K562 (cell line): Measurements from ENCODE around the gene ERP29. TPM values are rescaled to one million over a fixed set of nuclear protein-coding genes. Genes with fewer than 3 reads are reported as not detected.

ENCODE experiments used
- ATAC-seq: fragments of 200-7000 bp; cut with Tn5 transposase; 3 replicates; pipeline ENCODE4 v1.9.1; 2020; ENCODE audit warnings: moderate library complexity
- BruUV-seq: library from RNA; stranded (reverse); fragments of 400-500 nt; replicated peaks from 2 replicates; lab custom pipeline; 2021; lab: Mats Ljungman, UMichigan
- CTCF ChIA-PET: fragments of 300-600 bp; formaldehyde crosslinking; extraction: SDS; loops from one replicate; lab custom pipeline; 2021; ENCODE audit warnings: low intra/inter-chr PET ratio; lab: Yijun Ruan, JAX
- POLR2A ChIA-PET: fragments of 300-600, 350-650 bp; sonication (Branson Sonifier 250); formaldehyde crosslinking; extraction: SDS; loops from one replicate; lab custom pipeline; 2021; ENCODE audit warnings: antibody characterized with exemption, inconsistent platforms; lab: Yijun Ruan, JAX
- DNase-seq, 4 experiments: peaks; one replicate each; pipeline versions ENCODE4 v3.0.0 to v3.0.0-alpha.2; 2011 to 2018; ENCODE audit warnings: low spot score in 3 of 4, mixed read lengths in 3 of 4; ENCODE audit errors: extremely low read depth in 1 of 4
- FAIRE-seq: peaks from 2 replicates; lab custom pipeline; 2011; peaks lifted over from hg19 to GRCh38; lab: Jason Lieb, UNC
- H2AFZ ChIP-seq: 2 replicates; pipeline ENCODE4 v1.6.0; 2011; ENCODE audit warnings: low read depth, low read length, control low read depth, inconsistent platforms
- H3K27ac ChIP-seq: fragments of 200-600 bp; 3 replicates; pipeline ENCODE4 v1.8.0; 2011; ENCODE audit warnings: low read depth, mild to moderate bottlenecking, control low read depth, inconsistent platforms, low read length, moderate library complexity, mixed read lengths; ENCODE audit errors: extremely low read depth
- H3K27me3 ChIP-seq, 2 experiments: fragments of 300-600 bp in 1 of 2; 2 replicates in 1 of 2; 3 replicates in 1 of 2; pipeline versions ENCODE4 v1.6.0 to v1.8.0; 2011; ENCODE audit warnings: inconsistent platforms in 2 of 2, low read length in 2 of 2, mild to moderate bottlenecking in 1 of 2, mixed read lengths in 1 of 2, moderate library complexity in 1 of 2; ENCODE audit not compliant: control insufficient read depth in 2 of 2, insufficient read depth in 2 of 2
- H3K36me3 ChIP-seq: fragments of 300-600 bp; 3 replicates; pipeline ENCODE4 v1.8.0; 2011; ENCODE audit warnings: mild to moderate bottlenecking, low read length, inconsistent platforms; ENCODE audit not compliant: control insufficient read depth, insufficient read depth
- H3K4me1 ChIP-seq, 2 experiments: fragments of 200-600 bp in 1 of 2; replicated peaks in 1 of 2; 2 replicates in 1 of 2; 3 replicates in 1 of 2; pipeline versions ENCODE4 v1.5.1 to v1.8.0; 2011; ENCODE audit warnings: inconsistent platforms in 2 of 2, low read length in 2 of 2, mild to moderate bottlenecking in 1 of 2, mixed read lengths in 1 of 2, moderate library complexity in 1 of 2; ENCODE audit not compliant: control insufficient read depth in 2 of 2, insufficient read depth in 2 of 2
- H3K4me2 ChIP-seq: 2 replicates; pipeline ENCODE4 v1.6.1; 2011; ENCODE audit warnings: low read length, control low read depth, inconsistent platforms, mixed read lengths; ENCODE audit not compliant: insufficient read depth
- H3K4me3 ChIP-seq: fragments of 200-600 bp; sonication (generic), shearing (Covaris generic); 2 replicates; pipeline ENCODE4 v1.5.1; 2016; ENCODE audit warnings: control low read depth, inconsistent platforms
- H3K79me2 ChIP-seq: fragments of 200-600 bp; 3 replicates; pipeline ENCODE4 v1.8.0; 2011; ENCODE audit warnings: low read length, inconsistent platforms; ENCODE audit not compliant: control insufficient read depth, insufficient read depth
- H3K9ac ChIP-seq, 2 experiments: 2 replicates each; pipeline versions ENCODE4 v1.6.0 to v1.6.1; 2011; ENCODE audit warnings: low read depth in 2 of 2, low read length in 2 of 2, control low read depth in 1 of 2, inconsistent platforms in 1 of 2, mild to moderate bottlenecking in 1 of 2, mixed read lengths in 1 of 2; ENCODE audit not compliant: insufficient read depth in 1 of 2
- H3K9me1 ChIP-seq: one replicate; pipeline ENCODE4 v1.6.0; 2011; ENCODE audit warnings: inconsistent platforms, mild to moderate bottlenecking, low read length, moderate library complexity; ENCODE audit not compliant: control insufficient read depth, insufficient read depth
- H3K9me3 ChIP-seq: replicated peaks from 2 replicates; pipeline ENCODE4 v1.5.1; 2011; ENCODE audit warnings: low read depth, low read length, inconsistent platforms; ENCODE audit not compliant: control insufficient read depth, insufficient read depth
- H4K20me1 ChIP-seq: replicated peaks from 2 replicates; pipeline ENCODE4 v1.6.1; 2011; ENCODE audit warnings: low read length, inconsistent platforms, mixed read lengths; ENCODE audit not compliant: control insufficient read depth, insufficient read depth
- CHD2 ChIP-seq: IDR thresholded peaks from 2 replicates; pipeline ENCODE4 v1.6.1; 2011; ENCODE audit warnings: low read depth, low read length
- ESRRA ChIP-seq: fragments of 450-650 bp; IDR thresholded peaks from 2 replicates; pipeline ENCODE4 v1.6.1; 2014; ENCODE audit warnings: low read depth, mild to moderate bottlenecking, moderate library complexity, borderline replicate concordance
- KDM2B ChIP-seq: fragments of 250-450 bp; sonication (Bioruptor Pico); IDR thresholded peaks from 2 replicates; pipeline ENCODE4 v1.8.0; 2021; ENCODE audit warnings: mild to moderate bottlenecking, moderate library complexity
- NR2F6 ChIP-seq: fragments of 450-650 bp; formaldehyde crosslinking; IDR thresholded peaks from 2 replicates; pipeline ENCODE4 v1.4.0; 2020; ENCODE audit warnings: mild to moderate bottlenecking
- PRDM10 ChIP-seq: fragments of 450-650 bp; IDR thresholded peaks from 2 replicates; pipeline ENCODE4 v1.6.1; 2018; ENCODE audit not compliant: partially characterized antibody
- RFX5 ChIP-seq: IDR thresholded peaks from 2 replicates; pipeline ENCODE4 v1.6.1; 2011; ENCODE audit warnings: low read depth, mild to moderate bottlenecking, improper control_type of control experiment, low read length
- SIX5 ChIP-seq, 2 experiments: IDR thresholded peaks; 2 replicates each; pipeline ENCODE4 v1.6.1; 2011; ENCODE audit warnings: low read length in 2 of 2, borderline replicate concordance in 1 of 2, low read depth in 1 of 2, mild to moderate bottlenecking in 1 of 2, moderate library complexity in 1 of 2; ENCODE audit not compliant: insufficient read depth in 1 of 2
- TCF7L2 ChIP-seq: fragments of 150-350 bp; IDR thresholded peaks from 2 replicates; pipeline ENCODE4 v1.6.1; 2016; ENCODE audit warnings: low read depth, mild to moderate bottlenecking, low read length, moderate library complexity
- ZBTB11 ChIP-seq, 3 experiments: fragments of 200-800 bp in 1 of 3; fragments of 250-450 bp in 1 of 3; fragments of 450-650 bp in 1 of 3; sonication (Bioruptor Pico) in 1 of 3; sonication (Bioruptor generic) in 1 of 3; formaldehyde crosslinking in 1 of 3; IDR thresholded peaks; 2 replicates each; pipeline versions ENCODE4 v1.6.1 to v1.8.0; 2016 to 2022; ENCODE audit warnings: mild to moderate bottlenecking in 2 of 3, missing genetic modification characterization in 2 of 3, missing compliant biosample characterization in 1 of 3, moderate library complexity in 1 of 3
- ZNF175 ChIP-seq: fragments of 200-800 bp; sonication (Bioruptor generic); IDR thresholded peaks from 2 replicates; pipeline ENCODE4 v1.6.1; 2016; ENCODE audit warnings: low read depth, mild to moderate bottlenecking, missing genetic modification characterization, missing compliant biosample characterization
- ZNF184 ChIP-seq: sonication (generic); formaldehyde crosslinking; IDR thresholded peaks from 2 replicates; pipeline ENCODE4 v1.5.0; 2020; ENCODE audit warnings: missing genetic modification reagents
- WGBS: fragments of 100-300 bp; shearing (Covaris generic); methylation state at CpG from one replicate; pipeline ENCODE4 v1.1.6; 2016; ENCODE audit warnings: low coverage, mixed read lengths; ENCODE audit not compliant: insufficient coverage; ENCODE audit errors: missing lambda C conversion rate; 5-methylcytosine and 5-hydroxymethylcytosine counted together
- in situ Hi-C: fragments of 300-500 bp; cut with MboI; formaldehyde crosslinking; loops from 4 replicates; pipeline ENCODE4 v1.15.0; 2018; ENCODE audit warnings: inconsistent platforms, mixed read lengths
- intact Hi-C: fragments of 100-400 bp; cut with micrococcal nuclease; formaldehyde crosslinking; loops from 2 replicates; pipeline ENCODE4 v1.14.2; 2022
- polyA plus RNA-seq, 8 experiments: library from polyadenylated mRNA; depleted of rRNA in 4 of 8; stranded (reverse) in 5 of 8; unstranded in 3 of 8; fragments of >200 nt; fragmentation: Nextera tagmentation in 2 of 8; fragmentation: Illumina TruSeq in 1 of 8; extraction: Ambion mirVana in 2 of 8; extraction: Trizol in 1 of 8; gene quantifications; 2 replicates each; pipeline versions ENCODE4 v1.2.1 to v1.2.3, GENCODE V29; 2011 to 2014; ENCODE audit warnings: inconsistent platforms in 1 of 8, missing spikeins in 1 of 8
- total RNA-seq, 7 experiments: library from RNA; depleted of rRNA in 6 of 7; stranded (reverse); fragments of >200 nt in 6 of 7; fragmentation: Illumina TruSeq in 2 of 7; extraction: Trizol in 2 of 7; gene quantifications; 2 replicates each; pipeline versions ENCODE4 v1.2.1 to v1.2.3, GENCODE V29; 2011 to 2021; ENCODE audit warnings: low replicate concordance in 1 of 7

The ERP29 gene
- total and polyA plus RNA-seq, 9 of the 15 experiments (the other 6 are each of a cell fraction or from before 2014, with no cell fraction given), result 42.4 to 146 (median 111) TPM

GRCh38 chr12:111991535-111991934 lies 21.7 kb upstream of the ERP29 start:
- BruUV-seq, result no TSS peak
- H3K36me3 ChIP-seq, result no peaks in the 10 kb centered on the region; the same call in 1 of the 3 replicates
- H3K9me1 ChIP-seq, result peaks cover 3% of the 10 kb centered on the region
- in situ Hi-C loops (no loop called here), intact Hi-C loops (no loop called here)
- H3K9me3 ChIP-seq, result no peaks in the 10 kb centered on the region; the same call in 1 of the 2 replicates
- H3K27ac ChIP-seq, result no peak overlapping the region
- POLR2A ChIA-PET, result interaction anchor here (0.9 to 1.7 kb wide), 2 partner anchors 9 to 305 kb away, joined by 3 to 4 read pairs; partner anchors contain the start of genes ACAD10 and BRAP
- H3K4me2 ChIP-seq, result no peak overlapping the region
- H3K4me1 ChIP-seq, result peaks cover 5 to 27% of the 10 kb centered on the region in 2 experiments; a peak in 3 of 5 replicates
- no peak for FAIRE-seq
- H3K27me3 ChIP-seq, result no peaks in the 10 kb centered on the region
- H2AFZ ChIP-seq, result no peak overlapping the region
- peaks cover 4% of the 10 kb centered on the region for H3K79me2 ChIP-seq
- WGBS, result 44% methylated on average over 2 of the region's 2 CpGs
- CTCF ChIA-PET, result no interaction called here
- TF ChIP-seq TCF7L2 (no peak), ZNF175 (CRISPR knock-in tag) (no peak), ZBTB11 (CRISPR knock-in tag; IDR thresholded peaks at IDR 0.05) (no peak), SIX5 (IDR thresholded peaks at IDR 0.05; ENCODE audit: borderline replicate concordance in 1 of 2, insufficient read depth in 1 of 2, low read depth in 1 of 2, low read length in 2 of 2) (no peak), PRDM10 (no peak), NR2F6 (CRISPR knock-in tag) (no peak), RFX5 (no peak), ESRRA (no peak), ZNF184 (CRISPR knock-in tag) (no peak), CHD2 (no peak), KDM2B (no peak)
- no peak overlapping the region for H3K4me3 ChIP-seq
- H3K9ac ChIP-seq, result no peak overlapping the region
- ATAC-seq, result peak; percentile 14; the same call in 2 of the 3 replicates
- no peaks in the 10 kb centered on the region for H4K20me1 ChIP-seq
- DNase-seq, result no peak
